Activated B cell treated with CpG ODN at 0.5 μM for 24 hours (primary cell): ENCODE data around the gene PTCD2. TPM values are rescaled to one million over a fixed set of nuclear protein-coding genes. Genes with fewer than 3 reads are reported as not detected.

ENCODE experiments used
- ATAC-seq: fragments of 200-7000 bp; cut with Tn5 transposase; one replicate; pipeline ENCODE4 v1.10.0; 2021; ENCODE audit warnings: low read depth, mild to moderate bottlenecking, moderate library complexity
- CTCF ChIA-PET: fragments of 350-600 bp; sonication (Branson Sonifier 250); formaldehyde crosslinking; loops from one replicate; lab custom pipeline; 2021; ENCODE audit warnings: antibody characterized with exemption; lab: Charles Lee
- POLR2A ChIA-PET: fragments of 350-600 bp; sonication (Branson Sonifier 250); formaldehyde crosslinking; loops from one replicate; lab custom pipeline; 2021; ENCODE audit warnings: antibody characterized with exemption; lab: Charles Lee
- DNase-seq: peaks from one replicate; pipeline ENCODE4 v3.0.0; 2022
- H3K27ac Mint-ChIP-seq: one replicate; pipeline ENCODE4 v1.8.0; 2020; ENCODE audit warnings: mixed read lengths
- H3K27me3 Mint-ChIP-seq: one replicate; pipeline ENCODE4 v1.8.0; 2021; ENCODE audit warnings: mixed read lengths
- H3K36me3 Mint-ChIP-seq: one replicate; pipeline ENCODE4 v1.8.0; 2021; ENCODE audit warnings: low read depth, mixed read lengths
- H3K4me1 Mint-ChIP-seq: one replicate; pipeline ENCODE4 v1.8.0; 2021; ENCODE audit warnings: mixed read lengths
- H3K4me3 Mint-ChIP-seq: one replicate; pipeline ENCODE4 v1.8.0; 2020; ENCODE audit warnings: mild to moderate bottlenecking, mixed read lengths
- H3K9me3 Mint-ChIP-seq: one replicate; pipeline ENCODE4 v1.8.0; 2020; ENCODE audit warnings: mixed read lengths
- intact Hi-C: fragments of 100-400 bp; cut with micrococcal nuclease; formaldehyde crosslinking; loops from one replicate; pipeline ENCODE4 v1.15.1; 2024
- total RNA-seq: library from RNA; stranded (reverse); gene quantifications from 2 replicates; pipeline ENCODE4 v1.2.3, GENCODE V29; 2022
- TF ChIP-seq, protein P1 (sequence below): fragments of 200-600 bp; IDR thresholded peaks from one replicate; pipeline ENCODE4 v1.8.0; 2022; ENCODE audit warnings: antibody characterized with exemption, mild to moderate bottlenecking

PTCD2 gene
- total RNA-seq, 1 donor from 2014 or later, result 8.9 TPM

GRCh38 chr5:72410688-72411295, 90.6 kb downstream of the PTCD2 start:
- ATAC-seq (no peak), DNase-seq (no peak)
- Mint-ChIP-seq H3K4me1 (no peaks in the 10 kb centered on the region), H3K36me3 (no peaks in the 10 kb centered on the region), H3K27ac (no peak overlapping the region), H3K27me3 (peaks cover 6% of the 10 kb centered on the region), H3K9me3 (no peaks in the 10 kb centered on the region), H3K4me3 (no peak overlapping the region)
- intact Hi-C loops, result no loop called here
- CTCF ChIA-PET, result interaction anchor here (1.0 kb wide), 1 partner anchor 16 kb away, joined by 3 read pairs; no protein-coding TSS in a partner anchor
- TF ChIP-seq, protein P1, sequence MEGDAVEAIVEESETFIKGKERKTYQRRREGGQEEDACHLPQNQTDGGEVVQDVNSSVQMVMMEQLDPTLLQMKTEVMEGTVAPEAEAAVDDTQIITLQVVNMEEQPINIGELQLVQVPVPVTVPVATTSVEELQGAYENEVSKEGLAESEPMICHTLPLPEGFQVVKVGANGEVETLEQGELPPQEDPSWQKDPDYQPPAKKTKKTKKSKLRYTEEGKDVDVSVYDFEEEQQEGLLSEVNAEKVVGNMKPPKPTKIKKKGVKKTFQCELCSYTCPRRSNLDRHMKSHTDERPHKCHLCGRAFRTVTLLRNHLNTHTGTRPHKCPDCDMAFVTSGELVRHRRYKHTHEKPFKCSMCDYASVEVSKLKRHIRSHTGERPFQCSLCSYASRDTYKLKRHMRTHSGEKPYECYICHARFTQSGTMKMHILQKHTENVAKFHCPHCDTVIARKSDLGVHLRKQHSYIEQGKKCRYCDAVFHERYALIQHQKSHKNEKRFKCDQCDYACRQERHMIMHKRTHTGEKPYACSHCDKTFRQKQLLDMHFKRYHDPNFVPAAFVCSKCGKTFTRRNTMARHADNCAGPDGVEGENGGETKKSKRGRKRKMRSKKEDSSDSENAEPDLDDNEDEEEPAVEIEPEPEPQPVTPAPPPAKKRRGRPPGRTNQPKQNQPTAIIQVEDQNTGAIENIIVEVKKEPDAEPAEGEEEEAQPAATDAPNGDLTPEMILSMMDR, result no peak
- POLR2A ChIA-PET, result no interaction called here

DNA sequence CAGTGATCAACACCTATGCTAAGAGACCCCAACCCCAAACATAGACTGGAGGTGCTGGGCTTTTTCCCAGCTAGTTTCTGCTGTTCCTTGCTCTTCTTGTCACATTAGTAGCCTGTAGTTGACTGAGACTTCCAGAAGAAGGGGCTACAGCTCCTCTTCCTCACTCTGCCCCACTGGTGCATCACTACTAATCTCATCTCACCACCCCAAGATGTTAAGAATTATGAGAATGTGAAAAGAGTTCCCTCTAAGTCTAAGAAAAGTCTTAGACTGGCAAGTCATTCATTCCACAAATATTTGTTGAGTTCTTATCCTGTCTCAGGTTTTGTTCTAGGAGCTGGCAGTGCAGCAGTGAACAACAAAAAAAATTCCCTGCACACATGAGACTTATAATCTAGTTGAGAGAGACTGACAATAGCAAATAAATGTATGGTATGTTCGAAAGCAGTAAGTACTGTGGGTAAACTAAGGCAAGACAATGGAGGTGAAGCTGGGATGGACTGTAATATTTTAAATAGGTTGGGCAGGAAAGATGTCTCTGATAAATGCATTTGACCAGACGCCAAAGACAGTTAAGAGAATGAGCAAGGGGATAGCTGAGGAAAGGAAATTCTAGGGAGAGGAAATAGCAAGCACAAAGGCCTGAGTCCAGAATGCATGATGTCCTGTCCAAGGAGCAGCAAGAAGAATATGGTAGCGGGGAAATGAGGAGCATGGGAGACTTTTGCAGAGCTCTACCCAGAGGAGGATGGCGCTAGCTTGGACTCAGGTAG, 92.3 kb downstream of the PTCD2 start:
- intact Hi-C loops, result no loop called here
- no peaks in the 10 kb centered on the region for H3K9me3 Mint-ChIP-seq
- no peak for ATAC-seq
- DNase-seq, result no peak
- TF ChIP-seq, protein P1, result no peak
- ChIA-PET POLR2A (interaction anchor here (0.6 kb wide), 1 partner anchor 102 kb away, joined by 3 read pairs; no protein-coding TSS in a partner anchor), CTCF (no interaction called here)
- no peak overlapping the region for H3K27ac Mint-ChIP-seq
- H3K4me1 Mint-ChIP-seq, result no peaks in the 10 kb centered on the region
- H3K4me3 Mint-ChIP-seq, result no peak overlapping the region
- H3K36me3 Mint-ChIP-seq, result no peaks in the 10 kb centered on the region
- peaks cover 6% of the 10 kb centered on the region for H3K27me3 Mint-ChIP-seq

- peaks cover 5% of the 10 kb centered on the region for H3K27me3 Mint-ChIP-seq
- H3K36me3 Mint-ChIP-seq, result no peaks in the 10 kb centered on the region
- H3K4me1 Mint-ChIP-seq, result no peaks in the 10 kb centered on the region
- ChIA-PET POLR2A (interaction anchor here (0.7 kb wide), 1 partner anchor 433 kb away, joined by 3 read pairs; no protein-coding TSS in a partner anchor), CTCF (no interaction called here)
- H3K27ac Mint-ChIP-seq, result no peak overlapping the region
- H3K4me3 Mint-ChIP-seq, result no peak overlapping the region
- intact Hi-C loops, result no loop called here
- TF ChIP-seq, protein P1, result no peak
- no peak for DNase-seq
- H3K9me3 Mint-ChIP-seq, result no peaks in the 10 kb centered on the region
- no peak for ATAC-seq
Observed at GRCh38 chr5:72415616-72416325, 95.6 kb downstream of the PTCD2 start.

DNA sequence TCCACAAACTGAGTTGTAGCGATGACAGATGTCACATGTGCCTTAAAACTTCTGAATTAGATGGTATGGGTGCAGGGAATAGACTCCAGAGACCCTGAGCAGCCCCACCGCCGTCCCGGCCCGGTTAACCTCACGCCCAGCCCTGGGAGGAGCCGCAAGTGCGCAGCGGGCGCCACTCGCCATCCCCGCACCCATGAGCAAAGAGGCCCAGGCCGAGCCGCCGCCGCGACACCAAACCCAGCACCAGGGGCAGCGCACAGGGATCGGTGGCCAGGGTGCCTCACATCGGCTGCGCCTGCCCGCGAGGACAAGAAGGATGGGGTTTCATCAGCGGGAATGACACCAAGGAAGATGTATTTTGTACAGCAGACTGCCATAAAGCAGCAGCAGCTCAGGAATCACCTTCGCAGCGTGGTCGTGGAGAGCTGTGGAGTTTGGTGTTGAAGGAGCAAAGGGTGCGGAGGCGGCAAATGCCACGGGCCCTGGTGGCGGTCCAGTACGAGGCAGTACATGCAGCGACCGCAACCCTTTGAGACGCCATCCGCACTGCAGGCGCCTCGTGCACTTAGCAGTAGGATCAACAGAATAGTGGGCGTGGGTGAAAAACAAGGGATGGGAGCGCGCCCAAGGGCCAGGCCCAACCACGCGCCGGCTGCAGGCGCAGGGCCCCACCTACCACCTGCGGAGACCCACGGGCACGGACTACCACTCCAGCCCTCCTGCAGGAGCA, 97.3 kb downstream of the PTCD2 start:
- TF ChIP-seq, protein P1, result no peak
- DNase-seq (no peak), ATAC-seq (no peak)
- Mint-ChIP-seq H3K4me1 (no peaks in the 10 kb centered on the region), H3K9me3 (no peaks in the 10 kb centered on the region), H3K36me3 (no peaks in the 10 kb centered on the region), H3K27me3 (peaks cover 6% of the 10 kb centered on the region), H3K27ac (no peak overlapping the region), H3K4me3 (no peak overlapping the region)
- intact Hi-C loops, result no loop called here
- ChIA-PET POLR2A (no interaction called here), CTCF (no interaction called here)

Other genes with a start within 250 kb of the PTCD2 start
- gene MAP1B, start 212.9 kb upstream of the PTCD2 start, total RNA-seq, result 0.09 and 0.10 TPM in 2 replicates
- gene MRPS27, start 133 bp upstream of the PTCD2 start, total RNA-seq, result 69.2 and 71.6 TPM in 2 replicates
- gene ZNF366, start 187.0 kb downstream of the PTCD2 start, total RNA-seq, result not detected in 2 replicates